GM23338 (cell line): ENCODE results near the gene PTH2. TPM values are rescaled to one million over a fixed set of nuclear protein-coding genes. Genes with fewer than 3 reads are reported as not detected.

Experiments
- ATAC-seq: fragments of 200-7000 bp; cut with Tn5 transposase; 3 replicates; pipeline ENCODE4 v1.9.1; 2020
- DNase-seq: peaks from one replicate; pipeline ENCODE4 v3.0.0-alpha.2; 2015; ENCODE audit warnings: low spot score
- H2AFZ ChIP-seq: fragments of 200-600 bp; sonication (generic); 2 replicates; pipeline ENCODE4 v1.8.0; 2016; ENCODE audit warnings: antibody characterized with exemption, mild to moderate bottlenecking, moderate library complexity
- H3F3A ChIP-seq: fragments of 200-600 bp; sonication (generic); replicated peaks from 2 replicates; pipeline ENCODE4 v1.8.0; 2017; ENCODE audit warnings: antibody characterized with exemption, mixed run types, low read depth
- H3K27ac ChIP-seq: fragments of 200-600 bp; sonication (generic); 2 replicates; pipeline ENCODE4 v1.6.1; 2016; ENCODE audit warnings: low read depth
- H3K27me3 ChIP-seq: fragments of 200-600 bp; sonication (generic); 2 replicates; pipeline ENCODE4 v1.8.0; 2016; ENCODE audit warnings: mild to moderate bottlenecking, mixed run types, moderate library complexity; ENCODE audit not compliant: insufficient read depth
- H3K36me3 ChIP-seq: fragments of 200-600 bp; sonication (generic); 2 replicates; pipeline ENCODE4 v1.8.0; 2016; ENCODE audit warnings: mild to moderate bottlenecking; ENCODE audit not compliant: insufficient read depth
- H3K4me1 ChIP-seq: fragments of 200-600 bp; sonication (generic); 2 replicates; pipeline ENCODE4 v1.8.0; 2016; ENCODE audit warnings: mild to moderate bottlenecking, moderate library complexity; ENCODE audit not compliant: insufficient read depth
- H3K4me2 ChIP-seq: fragments of 200-600 bp; sonication (generic); 2 replicates; pipeline ENCODE4 v1.7.1; 2017; ENCODE audit warnings: mixed run types
- H3K4me3 ChIP-seq: fragments of 200-600 bp; sonication (generic); 2 replicates; pipeline ENCODE4 v1.6.1; 2016; ENCODE audit warnings: mixed run types
- H3K79me2 ChIP-seq: fragments of 200-600 bp; sonication (generic); replicated peaks from 2 replicates; pipeline ENCODE4 v1.8.0; 2017; ENCODE audit warnings: mild to moderate bottlenecking; ENCODE audit not compliant: insufficient read depth
- H3K9me2 ChIP-seq: fragments of 200-600 bp; sonication (generic); 2 replicates; pipeline ENCODE4 v1.8.0; 2017; ENCODE audit not compliant: insufficient read depth
- H4K20me1 ChIP-seq: fragments of 200-600 bp; sonication (generic); replicated peaks from 2 replicates; pipeline ENCODE4 v1.8.0; 2017; ENCODE audit warnings: mild to moderate bottlenecking; ENCODE audit not compliant: insufficient read depth
- H3K27ac Mint-ChIP-seq: 2 replicates; pipeline ENCODE4 v1.8.0; 2020; ENCODE audit warnings: inconsistent platforms, mild to moderate bottlenecking, moderate library complexity, mixed read lengths
- H3K27me3 Mint-ChIP-seq: 3 replicates; pipeline ENCODE4 v1.8.0; 2022; ENCODE audit warnings: low read depth, mild to moderate bottlenecking, moderate library complexity, mixed read lengths, inconsistent platforms; ENCODE audit not compliant: insufficient read depth, poor library complexity
- H3K36me3 Mint-ChIP-seq: 3 replicates; pipeline ENCODE4 v1.8.0; 2021; ENCODE audit warnings: low read depth, mild to moderate bottlenecking, inconsistent platforms, moderate library complexity, mixed read lengths
- H3K4me1 Mint-ChIP-seq: 3 replicates; pipeline ENCODE4 v1.8.0; 2020; ENCODE audit warnings: mild to moderate bottlenecking, inconsistent platforms, mixed read lengths
- H3K4me3 Mint-ChIP-seq: 3 replicates; pipeline ENCODE4 v1.8.0; 2021; ENCODE audit warnings: moderate library complexity, mild to moderate bottlenecking, inconsistent platforms, mixed read lengths
- H3K9me3 Mint-ChIP-seq: 3 replicates; pipeline ENCODE4 v1.8.0; 2020; ENCODE audit warnings: moderate library complexity, mild to moderate bottlenecking, inconsistent platforms, mixed read lengths
- CREB1 ChIP-seq: fragments of 250-450 bp; sonication (Bioruptor Pico); IDR thresholded peaks from 2 replicates; pipeline ENCODE4 v1.5.0; 2020; ENCODE audit warnings: low read depth, mild to moderate bottlenecking, moderate library complexity
- CTCF ChIP-seq, 2 experiments: fragments of 200-600 bp in 1 of 2; sonication (generic) in 1 of 2; conservative IDR thresholded peaks; 2 replicates each; pipeline versions ENCODE4 v1.5.1 to v1.6.1; 2016 to 2017; ENCODE audit warnings: antibody characterized with exemption in 2 of 2, low read depth in 2 of 2, mild to moderate bottlenecking in 2 of 2, moderate library complexity in 1 of 2
- EZH2 ChIP-seq: fragments of 200-600 bp; sonication (generic); IDR thresholded peaks from one replicate; pipeline ENCODE4 v1.8.0; 2017; ENCODE audit warnings: antibody characterized with exemption, mild to moderate bottlenecking, low read depth; ENCODE audit not compliant: unreplicated experiment
- EZH2phosphoT487 ChIP-seq: fragments of 200-600 bp; sonication (generic); IDR thresholded peaks from one replicate; pipeline ENCODE4 v1.8.1; 2018; ENCODE audit warnings: antibody characterized with exemption; ENCODE audit not compliant: unreplicated experiment
- JUNB ChIP-seq: IDR thresholded peaks from one replicate; pipeline ENCODE4 v1.6.1; 2016; ENCODE audit warnings: antibody characterized with exemption; ENCODE audit not compliant: unreplicated experiment
- NANOG ChIP-seq: IDR thresholded peaks from 2 replicates; pipeline ENCODE4 v1.6.1; 2016; ENCODE audit warnings: antibody characterized with exemption, borderline replicate concordance
- POLR2AphosphoS5 ChIP-seq: IDR thresholded peaks from 2 replicates; pipeline ENCODE4 v1.6.1; 2016; ENCODE audit warnings: antibody characterized with exemption, low read depth
- STAT1 ChIP-seq: IDR thresholded peaks from one replicate; pipeline ENCODE4 v1.6.1; 2016; ENCODE audit warnings: antibody characterized with exemption; ENCODE audit not compliant: unreplicated experiment
- ZNF114 ChIP-seq: fragments of 250-450 bp; sonication (Bioruptor Pico); IDR thresholded peaks from 2 replicates; pipeline ENCODE4 v1.5.0; 2020; ENCODE audit warnings: mild to moderate bottlenecking, moderate library complexity
- ZNF331 ChIP-seq: fragments of 250-450 bp; sonication (Bioruptor Pico); IDR thresholded peaks from 2 replicates; pipeline ENCODE4 v1.5.0; 2020; ENCODE audit warnings: low read depth, mild to moderate bottlenecking, moderate library complexity
- ZNF462 ChIP-seq: fragments of 250-450 bp; sonication (Bioruptor Pico); IDR thresholded peaks from 2 replicates; pipeline ENCODE4 v1.5.0; 2020; ENCODE audit warnings: mild to moderate bottlenecking, moderate library complexity
- polyA plus RNA-seq: library from polyadenylated mRNA; unstranded; fragments of >200 nt; fragmentation: Nextera tagmentation; extraction: Ambion mirVana; gene quantifications from 2 replicates; pipeline ENCODE4 v1.2.1, GENCODE V29; 2016
- total RNA-seq: library from RNA; depleted of rRNA; stranded (reverse); fragments of >200 nt; shearing (Covaris generic); gene quantifications from 2 replicates; pipeline ENCODE4 v1.2.3, GENCODE V29; 2014
- TF ChIP-seq, protein P1 (sequence below): IDR thresholded peaks from one replicate; pipeline ENCODE4 v1.6.1; 2018; ENCODE audit warnings: antibody characterized with exemption; ENCODE audit not compliant: unreplicated experiment
- TF ChIP-seq, protein P2 (sequence below): IDR thresholded peaks from 2 replicates; pipeline ENCODE4 v1.6.1; 2016; ENCODE audit warnings: antibody characterized with exemption

PTH2 gene
- total and polyA plus RNA-seq, 2 experiments from 2014 or later = 1.6 TPM; not detected in 1

DNA sequence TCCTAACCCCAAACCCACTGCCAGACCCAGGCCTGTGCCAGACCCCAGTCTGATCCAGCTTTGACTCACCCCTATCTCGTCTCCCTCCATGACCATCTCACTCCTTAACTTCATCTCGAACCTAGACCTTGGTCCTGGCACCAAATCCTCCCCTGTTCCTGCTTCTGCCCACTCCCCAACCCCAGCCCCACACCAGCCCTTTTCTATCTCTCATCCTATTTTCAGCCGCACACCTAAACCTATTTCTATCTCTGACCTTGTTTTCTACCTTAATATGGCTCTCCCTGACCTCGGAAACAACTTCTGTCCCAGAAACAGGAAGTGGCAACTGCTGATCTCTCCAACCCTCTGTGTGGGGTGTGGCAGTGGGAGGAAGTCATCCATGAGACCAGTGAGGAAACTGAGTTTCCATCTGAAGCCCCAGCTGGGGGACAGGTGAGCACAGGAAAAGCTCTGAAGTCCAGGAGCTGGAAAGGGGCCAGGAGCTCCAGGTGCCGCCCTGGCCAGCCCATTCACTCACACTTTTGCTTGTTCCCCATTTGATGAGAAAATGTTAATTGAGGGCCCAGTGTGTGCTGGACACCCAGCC is 13.7 kb downstream of the PTH2 start:
- no peaks in the 10 kb centered on the region for H3K79me2 ChIP-seq
- no peak overlapping the region for H3K4me2 ChIP-seq
- Mint-ChIP-seq H3K36me3 (no peaks in the 10 kb centered on the region), H3K27ac (no peak overlapping the region), H3K4me1 (peaks cover 7% of the 10 kb centered on the region), H3K9me3 (no peaks in the 10 kb centered on the region; the same call in 2 of the 3 replicates), H3K27me3 (peaks cover 13% of the 10 kb centered on the region), H3K4me3 (no peak overlapping the region)
- no peak overlapping the region for H2AFZ ChIP-seq
- no peak overlapping the region for H3K27ac ChIP-seq
- TF ChIP-seq, protein P1, sequence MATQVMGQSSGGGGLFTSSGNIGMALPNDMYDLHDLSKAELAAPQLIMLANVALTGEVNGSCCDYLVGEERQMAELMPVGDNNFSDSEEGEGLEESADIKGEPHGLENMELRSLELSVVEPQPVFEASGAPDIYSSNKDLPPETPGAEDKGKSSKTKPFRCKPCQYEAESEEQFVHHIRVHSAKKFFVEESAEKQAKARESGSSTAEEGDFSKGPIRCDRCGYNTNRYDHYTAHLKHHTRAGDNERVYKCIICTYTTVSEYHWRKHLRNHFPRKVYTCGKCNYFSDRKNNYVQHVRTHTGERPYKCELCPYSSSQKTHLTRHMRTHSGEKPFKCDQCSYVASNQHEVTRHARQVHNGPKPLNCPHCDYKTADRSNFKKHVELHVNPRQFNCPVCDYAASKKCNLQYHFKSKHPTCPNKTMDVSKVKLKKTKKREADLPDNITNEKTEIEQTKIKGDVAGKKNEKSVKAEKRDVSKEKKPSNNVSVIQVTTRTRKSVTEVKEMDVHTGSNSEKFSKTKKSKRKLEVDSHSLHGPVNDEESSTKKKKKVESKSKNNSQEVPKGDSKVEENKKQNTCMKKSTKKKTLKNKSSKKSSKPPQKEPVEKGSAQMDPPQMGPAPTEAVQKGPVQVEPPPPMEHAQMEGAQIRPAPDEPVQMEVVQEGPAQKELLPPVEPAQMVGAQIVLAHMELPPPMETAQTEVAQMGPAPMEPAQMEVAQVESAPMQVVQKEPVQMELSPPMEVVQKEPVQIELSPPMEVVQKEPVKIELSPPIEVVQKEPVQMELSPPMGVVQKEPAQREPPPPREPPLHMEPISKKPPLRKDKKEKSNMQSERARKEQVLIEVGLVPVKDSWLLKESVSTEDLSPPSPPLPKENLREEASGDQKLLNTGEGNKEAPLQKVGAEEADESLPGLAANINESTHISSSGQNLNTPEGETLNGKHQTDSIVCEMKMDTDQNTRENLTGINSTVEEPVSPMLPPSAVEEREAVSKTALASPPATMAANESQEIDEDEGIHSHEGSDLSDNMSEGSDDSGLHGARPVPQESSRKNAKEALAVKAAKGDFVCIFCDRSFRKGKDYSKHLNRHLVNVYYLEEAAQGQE = no peak
- TF ChIP-seq EZH2 = no peak
- no peak for TF ChIP-seq JUNB
- TF ChIP-seq STAT1 = no peak
- TF ChIP-seq CTCF (conservative IDR thresholded peaks at IDR 0.05; ENCODE audit: low read depth in 2 of 2) = no peak
- no peak for TF ChIP-seq ZNF114 (CRISPR knock-in tag)
- no peak for TF ChIP-seq CREB1 (CRISPR knock-in tag)
- no peak for TF ChIP-seq EZH2phosphoT487
- TF ChIP-seq, protein P2, sequence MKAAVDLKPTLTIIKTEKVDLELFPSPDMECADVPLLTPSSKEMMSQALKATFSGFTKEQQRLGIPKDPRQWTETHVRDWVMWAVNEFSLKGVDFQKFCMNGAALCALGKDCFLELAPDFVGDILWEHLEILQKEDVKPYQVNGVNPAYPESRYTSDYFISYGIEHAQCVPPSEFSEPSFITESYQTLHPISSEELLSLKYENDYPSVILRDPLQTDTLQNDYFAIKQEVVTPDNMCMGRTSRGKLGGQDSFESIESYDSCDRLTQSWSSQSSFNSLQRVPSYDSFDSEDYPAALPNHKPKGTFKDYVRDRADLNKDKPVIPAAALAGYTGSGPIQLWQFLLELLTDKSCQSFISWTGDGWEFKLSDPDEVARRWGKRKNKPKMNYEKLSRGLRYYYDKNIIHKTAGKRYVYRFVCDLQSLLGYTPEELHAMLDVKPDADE = no peak
- no peak for TF ChIP-seq ZNF462
- no peak for TF ChIP-seq POLR2AphosphoS5
- TF ChIP-seq ZNF331 (CRISPR knock-in tag) = no peak
- no peak for TF ChIP-seq NANOG
- no peaks in the 10 kb centered on the region for H3K36me3 ChIP-seq
- H3K27me3 ChIP-seq = no peaks in the 10 kb centered on the region
- H3F3A ChIP-seq = no peaks in the 10 kb centered on the region
- peaks cover 3% of the 10 kb centered on the region for H3K4me1 ChIP-seq
- H4K20me1 ChIP-seq = no peaks in the 10 kb centered on the region
- no peak for DNase-seq
- ATAC-seq = no peak
- no peaks in the 10 kb centered on the region for H3K9me2 ChIP-seq
- H3K4me3 ChIP-seq = no peak overlapping the region
